Measurements from ENCODE around the gene TUSC2.

TUSC2 gene

GRCh38 chr3:50325497-50326181 lies 2.4 kb downstream of the TUSC2 start:
- TF ChIP-seq CTCF (IDR thresholded peaks at IDR 0.05; ENCODE audit: borderline replicate concordance, insufficient read depth, low read depth, low read length) = no peak
- H3K4me3 ChIP-seq (ENCODE audit: low read depth, low read length) = no peak overlapping the region

DNA sequence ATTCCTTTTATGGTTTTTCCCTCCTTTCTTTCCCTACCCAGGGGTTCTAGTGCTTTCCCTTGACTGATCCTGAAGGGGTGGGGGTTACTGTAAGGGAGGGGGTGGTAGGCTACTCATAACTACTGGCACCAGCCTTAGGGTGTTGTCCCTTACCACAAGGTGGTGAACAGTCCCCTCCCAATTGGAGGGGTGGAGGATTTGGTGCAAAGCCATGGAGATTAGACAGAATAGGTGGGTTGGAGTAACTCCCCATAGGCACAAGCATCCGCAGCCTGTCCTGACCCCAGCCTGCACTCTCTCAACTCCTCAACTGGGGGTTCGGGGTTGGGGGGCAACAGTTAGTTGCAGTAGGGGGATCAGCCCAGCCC lies 2.9 kb downstream of the TUSC2 start:
- H3K4me3 ChIP-seq (ENCODE audit: low read depth, low read length) = no peak overlapping the region
- no peak for TF ChIP-seq CTCF (IDR thresholded peaks at IDR 0.05; ENCODE audit: borderline replicate concordance, insufficient read depth, low read depth, low read length)

- TF ChIP-seq CTCF (IDR thresholded peaks at IDR 0.05; ENCODE audit: borderline replicate concordance, insufficient read depth, low read depth, low read length) = peak; percentile 85
- H3K4me3 ChIP-seq (ENCODE audit: low read depth, low read length) = no peak overlapping the region
These were observed 3.5 kb downstream of the TUSC2 start for GRCh38 chr3:50324351-50325112.

GRCh38 chr3:50323614-50324199 lies 4.3 kb downstream of the TUSC2 start:
- no peak overlapping the region for H3K4me3 ChIP-seq (ENCODE audit: low read depth, low read length)
- TF ChIP-seq CTCF (IDR thresholded peaks at IDR 0.05; ENCODE audit: borderline replicate concordance, insufficient read depth, low read depth, low read length) = no peak

DNA sequence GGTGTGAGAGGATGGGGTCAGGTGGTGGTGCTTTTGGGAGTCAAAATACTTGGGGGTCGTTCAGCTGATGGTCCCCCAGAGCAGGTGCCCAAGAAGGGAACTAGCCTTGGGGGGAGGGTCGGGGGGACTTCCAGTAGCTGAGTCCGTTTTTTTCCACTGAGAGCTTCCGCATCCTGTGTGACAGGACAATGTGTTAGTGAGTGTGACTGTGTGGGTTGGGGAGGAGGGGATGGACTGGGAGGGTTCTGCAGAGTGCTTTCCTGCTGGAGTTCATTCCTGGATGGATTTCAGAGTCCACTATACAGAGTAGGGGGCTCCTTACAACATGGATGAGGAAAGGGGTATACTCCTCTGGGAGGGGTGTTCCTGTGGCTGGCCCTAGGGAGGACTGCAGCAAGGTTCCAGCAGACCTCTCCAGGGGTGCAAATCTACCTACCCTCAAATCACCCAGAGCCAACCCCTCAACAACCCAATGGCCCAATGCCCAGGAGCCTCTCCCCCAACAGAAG lies 4.9 kb downstream of the TUSC2 start:
- no peak overlapping the region for H3K4me3 ChIP-seq (ENCODE audit: low read depth, low read length)
- no peak for TF ChIP-seq CTCF (IDR thresholded peaks at IDR 0.05; ENCODE audit: borderline replicate concordance, insufficient read depth, low read depth, low read length)

GRCh38 chr3:50322386-50323091 lies 5.5 kb downstream of the TUSC2 start, which contains the start of gene HYAL2:
HYAL2 (minus strand) TSS chr3:50322745; CDS start chr3:50320489, 2,256 bp downstream.
- no peak for TF ChIP-seq CTCF (IDR thresholded peaks at IDR 0.05; ENCODE audit: borderline replicate concordance, insufficient read depth, low read depth, low read length)
- H3K4me3 ChIP-seq (ENCODE audit: low read depth, low read length) = peak within 1 kb of the TSS; percentile 87

All from GM12875 (cell line).